ENCODE results near the gene STXBP6.

DNA sequence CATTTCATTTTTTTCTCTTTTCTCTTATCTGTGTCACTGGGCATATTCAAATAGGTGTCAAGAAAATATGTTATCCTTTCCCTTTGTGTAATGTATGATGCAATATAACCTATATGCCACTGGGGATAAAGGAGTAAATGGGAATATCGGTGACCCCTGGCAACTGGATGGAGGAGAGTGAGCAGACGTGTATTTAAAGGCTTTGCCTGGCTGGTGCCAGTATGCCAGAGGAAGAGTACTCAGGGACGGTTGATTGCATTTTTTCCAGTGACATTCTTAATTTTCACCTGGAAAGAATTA, 12.0 kb upstream of the STXBP6 start:
- TF ChIP-seq, protein P1, sequence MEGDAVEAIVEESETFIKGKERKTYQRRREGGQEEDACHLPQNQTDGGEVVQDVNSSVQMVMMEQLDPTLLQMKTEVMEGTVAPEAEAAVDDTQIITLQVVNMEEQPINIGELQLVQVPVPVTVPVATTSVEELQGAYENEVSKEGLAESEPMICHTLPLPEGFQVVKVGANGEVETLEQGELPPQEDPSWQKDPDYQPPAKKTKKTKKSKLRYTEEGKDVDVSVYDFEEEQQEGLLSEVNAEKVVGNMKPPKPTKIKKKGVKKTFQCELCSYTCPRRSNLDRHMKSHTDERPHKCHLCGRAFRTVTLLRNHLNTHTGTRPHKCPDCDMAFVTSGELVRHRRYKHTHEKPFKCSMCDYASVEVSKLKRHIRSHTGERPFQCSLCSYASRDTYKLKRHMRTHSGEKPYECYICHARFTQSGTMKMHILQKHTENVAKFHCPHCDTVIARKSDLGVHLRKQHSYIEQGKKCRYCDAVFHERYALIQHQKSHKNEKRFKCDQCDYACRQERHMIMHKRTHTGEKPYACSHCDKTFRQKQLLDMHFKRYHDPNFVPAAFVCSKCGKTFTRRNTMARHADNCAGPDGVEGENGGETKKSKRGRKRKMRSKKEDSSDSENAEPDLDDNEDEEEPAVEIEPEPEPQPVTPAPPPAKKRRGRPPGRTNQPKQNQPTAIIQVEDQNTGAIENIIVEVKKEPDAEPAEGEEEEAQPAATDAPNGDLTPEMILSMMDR (IDR thresholded peaks at IDR 0.05) = no peak
- no peak for TF ChIP-seq POLR2A (IDR thresholded peaks at IDR 0.05)
